ENCODE data around the gene AHCYL2. TPM values are rescaled to one million over a fixed set of nuclear protein-coding genes. Genes with fewer than 3 reads are reported as not detected.
"Not testable (repeated sequence)": the region's sequence is repeated elsewhere in the genome, so short reads cannot be mapped to it uniquely, and the experiment has no call there.

AHCYL2 gene
- total RNA-seq, 1 donor from 2014 or later, result 19.0 TPM

DNA sequence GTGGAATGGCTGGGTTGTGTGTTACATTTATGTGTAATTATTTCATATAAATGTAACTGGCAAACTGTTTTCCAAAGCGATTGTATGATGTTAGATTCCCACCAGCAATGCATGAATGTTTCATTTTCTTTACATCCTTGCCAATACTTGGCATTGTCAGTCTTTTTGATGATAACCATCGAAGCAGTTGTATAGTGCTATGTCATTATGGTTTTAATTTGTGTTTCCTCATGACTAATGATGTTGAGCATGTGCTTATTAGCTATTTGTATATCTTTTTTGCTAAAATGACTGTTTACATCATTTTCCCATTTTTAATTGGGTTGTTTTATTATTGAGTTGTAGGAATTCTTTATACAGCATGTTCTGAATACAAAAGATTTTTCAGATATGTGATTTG, 22.3 kb downstream of the AHCYL2 start:
- Mint-ChIP-seq H3K36me3 (ENCODE audit: unreplicated experiment) (peaks cover 6% of the 10 kb centered on the region), H3K9me3 (ENCODE audit: unreplicated experiment) (peaks cover 4% of the 10 kb centered on the region), H3K27ac (ENCODE audit: unreplicated experiment) (no peak overlapping the region), H3K4me1 (ENCODE audit: unreplicated experiment) (no peaks in the 10 kb centered on the region), H3K4me3 (ENCODE audit: unreplicated experiment) (no peak overlapping the region), H3K27me3 (ENCODE audit: unreplicated experiment) (no peaks in the 10 kb centered on the region)
- TF ChIP-seq, protein P1, sequence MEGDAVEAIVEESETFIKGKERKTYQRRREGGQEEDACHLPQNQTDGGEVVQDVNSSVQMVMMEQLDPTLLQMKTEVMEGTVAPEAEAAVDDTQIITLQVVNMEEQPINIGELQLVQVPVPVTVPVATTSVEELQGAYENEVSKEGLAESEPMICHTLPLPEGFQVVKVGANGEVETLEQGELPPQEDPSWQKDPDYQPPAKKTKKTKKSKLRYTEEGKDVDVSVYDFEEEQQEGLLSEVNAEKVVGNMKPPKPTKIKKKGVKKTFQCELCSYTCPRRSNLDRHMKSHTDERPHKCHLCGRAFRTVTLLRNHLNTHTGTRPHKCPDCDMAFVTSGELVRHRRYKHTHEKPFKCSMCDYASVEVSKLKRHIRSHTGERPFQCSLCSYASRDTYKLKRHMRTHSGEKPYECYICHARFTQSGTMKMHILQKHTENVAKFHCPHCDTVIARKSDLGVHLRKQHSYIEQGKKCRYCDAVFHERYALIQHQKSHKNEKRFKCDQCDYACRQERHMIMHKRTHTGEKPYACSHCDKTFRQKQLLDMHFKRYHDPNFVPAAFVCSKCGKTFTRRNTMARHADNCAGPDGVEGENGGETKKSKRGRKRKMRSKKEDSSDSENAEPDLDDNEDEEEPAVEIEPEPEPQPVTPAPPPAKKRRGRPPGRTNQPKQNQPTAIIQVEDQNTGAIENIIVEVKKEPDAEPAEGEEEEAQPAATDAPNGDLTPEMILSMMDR (IDR thresholded peaks at IDR 0.05), result no peak
- no peak for DNase-seq (ENCODE audit: extremely low spot score, unreplicated experiment)

DNA sequence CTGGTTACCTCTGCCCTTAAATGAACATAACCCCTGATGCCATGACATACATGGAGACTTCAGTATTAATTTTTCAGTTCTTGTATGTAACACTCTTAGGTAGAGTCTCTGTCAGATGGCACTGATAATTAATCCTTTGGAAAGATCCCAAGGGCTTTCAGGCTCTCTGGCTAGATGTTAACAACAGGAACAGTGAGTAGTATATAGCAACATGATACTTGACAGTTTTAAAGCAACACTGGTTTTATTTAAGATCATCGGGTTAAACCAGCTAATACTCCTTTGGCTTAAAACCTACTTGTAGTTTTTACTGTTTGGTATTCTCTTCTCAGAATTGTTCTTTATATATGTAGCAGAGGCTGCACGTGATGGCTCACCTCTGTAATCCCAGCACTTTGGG, 27.3 kb downstream of the AHCYL2 start:
- TF ChIP-seq, protein P1 (IDR thresholded peaks at IDR 0.05), result no peak
- DNase-seq (ENCODE audit: extremely low spot score, unreplicated experiment), result no peak
- Mint-ChIP-seq H3K4me3 (ENCODE audit: unreplicated experiment) (no peak overlapping the region), H3K27me3 (ENCODE audit: unreplicated experiment) (no peaks in the 10 kb centered on the region), H3K27ac (ENCODE audit: unreplicated experiment) (no peak overlapping the region), H3K36me3 (ENCODE audit: unreplicated experiment) (no peaks in the 10 kb centered on the region), H3K9me3 (ENCODE audit: unreplicated experiment) (no peaks in the 10 kb centered on the region), H3K4me1 (ENCODE audit: unreplicated experiment) (no peaks in the 10 kb centered on the region)

DNA sequence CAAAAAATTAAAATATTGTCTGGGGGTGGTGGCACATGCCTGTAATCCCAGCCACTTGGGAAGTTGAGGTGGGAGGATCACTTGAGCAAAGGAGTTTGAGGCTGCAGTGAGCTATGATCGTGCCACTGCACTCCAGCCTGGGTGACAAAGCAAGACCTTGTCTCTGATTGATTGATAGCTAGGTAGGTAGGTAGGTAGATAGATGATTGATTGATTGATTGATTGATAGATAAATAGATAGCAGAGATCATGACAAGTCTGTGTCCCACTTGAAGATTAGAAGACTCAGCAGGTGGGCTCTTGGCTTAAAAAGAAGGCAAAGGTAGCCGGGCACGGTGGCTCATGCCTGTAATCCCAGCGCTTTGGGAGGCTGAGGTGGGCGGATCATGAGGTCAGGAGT, 27.8 kb downstream of the AHCYL2 start:
- DNase-seq (ENCODE audit: extremely low spot score, unreplicated experiment); H3K27me3 Mint-ChIP-seq (ENCODE audit: unreplicated experiment); H3K9me3 Mint-ChIP-seq (ENCODE audit: unreplicated experiment); H3K4me3 Mint-ChIP-seq (ENCODE audit: unreplicated experiment); H3K27ac Mint-ChIP-seq (ENCODE audit: unreplicated experiment); H3K4me1 Mint-ChIP-seq (ENCODE audit: unreplicated experiment); H3K36me3 Mint-ChIP-seq (ENCODE audit: unreplicated experiment): not testable (repeated sequence)

DNA sequence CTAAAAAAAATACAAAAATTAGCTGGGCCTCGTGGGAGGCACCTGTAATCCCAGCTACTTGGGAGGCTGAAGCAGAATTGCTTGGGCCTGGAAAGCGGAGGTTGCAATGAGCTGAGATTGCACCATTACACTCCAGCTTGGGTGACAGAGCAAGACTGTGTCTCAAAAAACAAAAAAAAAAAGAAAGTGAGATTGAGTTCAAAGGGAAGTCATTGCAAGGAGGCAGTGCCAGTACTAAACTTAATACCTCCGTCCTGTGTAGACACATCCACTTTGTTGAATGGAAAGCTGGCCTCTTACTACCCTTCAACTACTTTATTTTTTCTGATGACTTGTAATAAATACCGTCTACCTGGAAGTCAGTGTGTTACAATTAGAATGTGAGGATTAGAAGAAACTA, 31.0 kb downstream of the AHCYL2 start:
- TF ChIP-seq, protein P1 (IDR thresholded peaks at IDR 0.05), result no peak

DNA sequence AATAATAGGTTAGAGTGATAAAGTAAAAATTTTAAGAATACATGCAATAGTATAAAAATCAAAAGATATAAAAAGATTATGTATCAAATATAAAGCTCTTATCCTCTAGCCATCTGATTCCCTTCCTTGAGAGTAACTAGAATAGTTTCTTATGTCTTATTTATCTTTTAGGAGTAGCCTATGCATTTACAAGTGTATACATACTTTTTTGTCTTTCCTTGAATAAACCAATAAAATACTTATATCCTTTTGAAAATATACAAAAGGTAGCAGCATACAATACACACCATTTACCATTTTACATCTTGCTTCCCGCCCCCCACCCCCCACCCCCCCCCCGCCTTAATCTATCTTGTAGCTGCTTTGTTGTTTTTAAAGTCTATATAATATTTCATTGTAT, 31.4 kb downstream of the AHCYL2 start:
- TF ChIP-seq, protein P1 (IDR thresholded peaks at IDR 0.05), result no peak
- DNase-seq (ENCODE audit: extremely low spot score, unreplicated experiment), result no peak
- H3K36me3 Mint-ChIP-seq (ENCODE audit: unreplicated experiment), result no peaks in the 10 kb centered on the region
- no peaks in the 10 kb centered on the region for H3K9me3 Mint-ChIP-seq (ENCODE audit: unreplicated experiment)
- no peak overlapping the region for H3K4me3 Mint-ChIP-seq (ENCODE audit: unreplicated experiment)
- no peaks in the 10 kb centered on the region for H3K4me1 Mint-ChIP-seq (ENCODE audit: unreplicated experiment)
- H3K27ac Mint-ChIP-seq (ENCODE audit: unreplicated experiment), result no peak overlapping the region
- H3K27me3 Mint-ChIP-seq (ENCODE audit: unreplicated experiment), result no peaks in the 10 kb centered on the region

More for the DNA sequence above, 31.0 kb downstream of the AHCYL2 start:
- Mint-ChIP-seq H3K4me3 (ENCODE audit: unreplicated experiment) (no peak overlapping the region), H3K4me1 (ENCODE audit: unreplicated experiment) (no peaks in the 10 kb centered on the region), H3K27ac (ENCODE audit: unreplicated experiment) (no peak overlapping the region), H3K9me3 (ENCODE audit: unreplicated experiment) (no peaks in the 10 kb centered on the region), H3K27me3 (ENCODE audit: unreplicated experiment) (no peaks in the 10 kb centered on the region), H3K36me3 (ENCODE audit: unreplicated experiment) (no peaks in the 10 kb centered on the region)
- no peak for DNase-seq (ENCODE audit: extremely low spot score, unreplicated experiment)

DNA sequence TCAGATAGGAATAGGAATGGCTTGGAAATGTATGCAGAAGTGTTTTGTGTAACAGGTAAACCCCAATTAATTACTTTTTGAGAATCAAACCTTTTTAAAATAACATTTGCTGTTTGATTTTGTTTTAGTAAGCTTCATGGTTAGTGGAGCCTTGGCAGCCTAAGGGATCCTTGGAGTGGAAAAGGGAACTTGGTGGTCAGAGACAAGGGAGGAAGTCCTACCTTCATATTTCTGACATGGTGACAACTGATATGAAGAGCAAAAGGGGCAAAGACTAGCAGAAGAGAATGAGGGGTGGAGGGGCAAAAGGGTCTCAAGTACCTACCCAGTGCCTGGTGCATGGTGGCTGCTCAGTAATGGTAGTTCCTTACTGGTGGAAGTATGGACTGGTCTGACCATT, 32.3 kb downstream of the AHCYL2 start:
- Mint-ChIP-seq H3K4me1 (ENCODE audit: unreplicated experiment) (no peaks in the 10 kb centered on the region), H3K4me3 (ENCODE audit: unreplicated experiment) (no peak overlapping the region), H3K9me3 (ENCODE audit: unreplicated experiment) (no peaks in the 10 kb centered on the region), H3K27ac (ENCODE audit: unreplicated experiment) (no peak overlapping the region), H3K27me3 (ENCODE audit: unreplicated experiment) (no peaks in the 10 kb centered on the region), H3K36me3 (ENCODE audit: unreplicated experiment) (no peaks in the 10 kb centered on the region)
- DNase-seq (ENCODE audit: extremely low spot score, unreplicated experiment), result no peak
- TF ChIP-seq, protein P1 (IDR thresholded peaks at IDR 0.05), result no peak
